Naive B cell (primary cell): ENCODE data around the gene MYH11. TPM values are rescaled to one million over a fixed set of nuclear protein-coding genes. Genes with fewer than 3 reads are reported as not detected.

ENCODE experiments used
- ATAC-seq, 2 donors: fragments of 150-1000 bp; cut with Tn5 transposase; 2 replicates each; pipeline ENCODE4 v1.10.0; 2021; ENCODE audit warnings: low read depth in 2 of 2, mild to moderate bottlenecking in 2 of 2, moderate library complexity in 2 of 2
- DNase-seq: peaks from one replicate; pipeline ENCODE4 v3.0.0; 2022
- H3K27ac Mint-ChIP-seq, 6 donors: one replicate each; pipeline ENCODE4 v1.8.0; 2020 to 2022; ENCODE audit warnings: mild to moderate bottlenecking in 6 of 6, mixed read lengths in 6 of 6, moderate library complexity in 5 of 6, inconsistent platforms in 2 of 6
- H3K27me3 Mint-ChIP-seq, 3 donors: one replicate each; pipeline ENCODE4 v1.8.0; 2021 to 2022; ENCODE audit warnings: mixed read lengths in 3 of 3, mild to moderate bottlenecking in 1 of 3
- H3K36me3 Mint-ChIP-seq, 2 donors: one replicate each; pipeline ENCODE4 v1.8.0; 2020 to 2022; ENCODE audit warnings: mixed read lengths in 2 of 2, inconsistent platforms in 1 of 2, mild to moderate bottlenecking in 1 of 2
- H3K4me1 Mint-ChIP-seq, 3 donors: one replicate each; pipeline ENCODE4 v1.8.0; 2020 to 2022; ENCODE audit warnings: mixed read lengths in 3 of 3, inconsistent platforms in 1 of 3, mild to moderate bottlenecking in 1 of 3, moderate library complexity in 1 of 3
- H3K4me3 Mint-ChIP-seq, 8 donors: one replicate each; pipeline ENCODE4 v1.8.0; 2020 to 2022; ENCODE audit warnings: mild to moderate bottlenecking in 8 of 8, mixed read lengths in 8 of 8, moderate library complexity in 8 of 8, inconsistent platforms in 2 of 8
- H3K9me3 Mint-ChIP-seq, 7 donors: one replicate each; pipeline ENCODE4 v1.8.0; 2020 to 2022; ENCODE audit warnings: mixed read lengths in 7 of 7, mild to moderate bottlenecking in 5 of 7, inconsistent platforms in 2 of 7, moderate library complexity in 1 of 7
- polyA plus RNA-seq, 6 donors: library from polyadenylated mRNA; unstranded; fragments of 300-500 nt; fragmentation: Illumina TruSeq; gene quantifications; one replicate each; pipeline ENCODE4 v1.2.3, GENCODE V29; 2021; ENCODE audit warnings: low read depth in 6 of 6

The MYH11 gene
- polyA plus RNA-seq, 6 donors from 2014 or later: 0.22 to 3.2 (median 0.49) TPM

- DNase-seq (peak; percentile 99), ATAC-seq (peak; percentile 97 to 98)
- Mint-ChIP-seq H3K4me3 (peak within 1 kb of the TSS; percentile 97 to 100 (median 99)), H3K27me3 (no peaks in the 10 kb centered on the region), H3K36me3 (no peaks in the 10 kb centered on the region), H3K27ac (peak within 1 kb of the TSS; percentile 93 to 99 (median 98)), H3K9me3 (no peaks in the 10 kb centered on the region), H3K4me1 (peaks cover 26 to 35% (median 26%) of the 10 kb centered on the region in 3 donors)
Measured at GRCh38 chr16:15888072-15888976, 31.5 kb upstream of the MYH11 start, which contains the start of gene CEP20. Gene CEP20, minus strand, starts transcription at chr16:15888603. Its CDS starts 18 bp downstream, at chr16:15888585.

DNA sequence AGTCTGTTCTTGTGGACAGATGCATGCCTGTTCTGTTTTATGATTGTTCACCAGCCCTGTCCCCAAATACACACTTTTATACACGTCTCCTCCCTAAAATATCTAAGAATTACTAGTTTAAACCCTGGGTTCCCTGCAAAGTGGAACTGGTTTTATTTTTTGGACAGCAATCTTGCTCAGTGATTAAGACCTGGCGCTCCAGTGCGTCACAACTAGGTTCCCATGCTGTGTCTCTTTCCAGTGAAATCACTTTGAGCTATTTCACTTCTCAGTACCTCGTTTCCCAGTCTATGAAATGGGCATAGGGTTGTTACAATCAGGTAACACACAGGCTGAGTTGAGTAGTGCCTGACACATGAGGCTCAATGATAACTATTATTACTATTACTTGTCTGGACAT, 30.5 kb upstream of the MYH11 start:
- Mint-ChIP-seq H3K27me3 (no peaks in the 10 kb centered on the region), H3K27ac (peak overlapping the region in 4 of 6 donors; percentile 81 to 99 (median 88)), H3K4me3 (peak overlapping the region; percentile 97 to 100 (median 99)), H3K4me1 (peaks cover 26 to 35% (median 26%) of the 10 kb centered on the region in 3 donors), H3K36me3 (no peaks in the 10 kb centered on the region), H3K9me3 (no peaks in the 10 kb centered on the region)
- no peak for DNase-seq
- ATAC-seq: no peak

DNA sequence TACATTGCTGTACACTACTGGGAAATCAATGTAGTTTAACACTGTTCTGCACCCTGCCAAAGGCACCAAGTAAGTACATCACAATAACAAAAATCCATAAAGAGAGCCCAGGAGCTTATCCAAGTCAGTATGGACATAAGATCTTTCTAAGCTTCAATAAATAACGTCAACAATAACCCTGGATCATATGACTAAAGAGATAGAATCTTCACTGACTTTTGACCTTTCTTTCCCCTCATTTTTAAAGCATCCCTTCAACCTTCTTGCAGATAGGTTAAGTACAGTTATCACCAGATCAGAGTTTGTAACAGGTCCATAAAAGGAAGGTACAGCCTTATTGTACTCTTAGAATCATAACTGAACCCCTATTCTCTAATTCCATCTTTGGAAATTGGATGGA, 29.2 kb upstream of the MYH11 start:
- Mint-ChIP-seq H3K36me3 (no peaks in the 10 kb centered on the region), H3K27me3 (no peaks in the 10 kb centered on the region)
- no peak for ATAC-seq

GRCh38 chr16:15885560-15886001, 28.8 kb upstream of the MYH11 start:
- Mint-ChIP-seq H3K27me3 (no peaks in the 10 kb centered on the region), H3K27ac (no peak overlapping the region), H3K9me3 (no peaks in the 10 kb centered on the region), H3K36me3 (no peaks in the 10 kb centered on the region), H3K4me3 (peak overlapping the region in 3 of 8 donors; percentile 2 to 98 (median 25)), H3K4me1 (peaks cover 26 to 42% (median 26%) of the 10 kb centered on the region in 3 donors)
- no peak for ATAC-seq
- DNase-seq: no peak

More for the DNA sequence above, 29.2 kb upstream of the MYH11 start:
- DNase-seq: no peak
- H3K4me3 Mint-ChIP-seq: peak overlapping the region in 7 of 8 donors; percentile 2 to 98 (median 32)
- no peak overlapping the region for H3K27ac Mint-ChIP-seq
- peaks cover 26 to 42% (median 26%) of the 10 kb centered on the region in 3 donors for H3K4me1 Mint-ChIP-seq
- H3K9me3 Mint-ChIP-seq: no peaks in the 10 kb centered on the region

- DNase-seq: no peak
- Mint-ChIP-seq H3K27me3 (no peaks in the 10 kb centered on the region), H3K27ac (no peak overlapping the region), H3K4me3 (no peak overlapping the region), H3K9me3 (no peaks in the 10 kb centered on the region), H3K36me3 (peaks cover 7 to 11% of the 10 kb centered on the region in 2 donors), H3K4me1 (peaks cover 17 to 29% (median 20%) of the 10 kb centered on the region in 3 donors)
- ATAC-seq: no peak
Measured at GRCh38 chr16:15882563-15882962, 25.7 kb upstream of the MYH11 start.

DNA sequence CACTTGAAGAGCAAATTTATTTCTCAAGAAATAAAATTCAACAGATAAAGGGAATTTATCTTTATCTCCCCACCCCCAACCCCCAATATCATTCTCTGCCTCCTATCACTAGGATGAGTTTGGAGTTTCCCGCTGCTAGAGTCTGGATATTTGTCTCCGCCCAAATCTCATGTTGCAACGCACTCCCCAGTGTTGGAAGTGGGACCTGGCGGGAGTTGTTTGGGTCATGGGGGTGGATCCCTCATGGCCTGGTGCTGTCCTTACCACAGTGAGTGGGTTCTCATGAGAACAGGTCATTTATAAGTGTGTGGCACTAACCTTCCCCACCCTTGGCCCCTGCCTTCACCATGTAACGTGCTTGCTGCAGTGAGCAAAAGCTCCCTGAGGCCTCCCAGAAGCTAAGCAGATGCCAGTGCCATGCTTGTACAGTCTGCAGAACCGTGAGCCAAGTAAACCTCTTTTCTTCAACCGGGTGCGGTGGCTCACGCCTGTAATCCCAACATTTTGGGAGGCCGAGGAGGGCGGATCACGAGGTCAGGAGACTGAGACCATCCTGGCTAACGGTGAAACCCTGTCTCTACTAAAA, 25.1 kb upstream of the MYH11 start:
- ATAC-seq (no peak), DNase-seq (no peak)
- Mint-ChIP-seq H3K36me3 (peaks cover 7 to 11% of the 10 kb centered on the region in 2 donors), H3K4me1 (peaks cover 11 to 24% (median 14%) of the 10 kb centered on the region in 3 donors), H3K27me3 (no peaks in the 10 kb centered on the region), H3K27ac (no peak overlapping the region), H3K4me3 (no peak overlapping the region), H3K9me3 (no peaks in the 10 kb centered on the region)

- Mint-ChIP-seq H3K4me3 (no peak overlapping the region), H3K4me1 (peaks cover 3 to 14% (median 5%) of the 10 kb centered on the region in 3 donors), H3K9me3 (no peaks in the 10 kb centered on the region), H3K27me3 (no peaks in the 10 kb centered on the region), H3K36me3 (peaks cover 7 to 11% of the 10 kb centered on the region in 2 donors), H3K27ac (no peak overlapping the region)
- DNase-seq (no peak), ATAC-seq (no peak)
Measured at GRCh38 chr16:15880434-15881308, 23.8 kb upstream of the MYH11 start.

DNA sequence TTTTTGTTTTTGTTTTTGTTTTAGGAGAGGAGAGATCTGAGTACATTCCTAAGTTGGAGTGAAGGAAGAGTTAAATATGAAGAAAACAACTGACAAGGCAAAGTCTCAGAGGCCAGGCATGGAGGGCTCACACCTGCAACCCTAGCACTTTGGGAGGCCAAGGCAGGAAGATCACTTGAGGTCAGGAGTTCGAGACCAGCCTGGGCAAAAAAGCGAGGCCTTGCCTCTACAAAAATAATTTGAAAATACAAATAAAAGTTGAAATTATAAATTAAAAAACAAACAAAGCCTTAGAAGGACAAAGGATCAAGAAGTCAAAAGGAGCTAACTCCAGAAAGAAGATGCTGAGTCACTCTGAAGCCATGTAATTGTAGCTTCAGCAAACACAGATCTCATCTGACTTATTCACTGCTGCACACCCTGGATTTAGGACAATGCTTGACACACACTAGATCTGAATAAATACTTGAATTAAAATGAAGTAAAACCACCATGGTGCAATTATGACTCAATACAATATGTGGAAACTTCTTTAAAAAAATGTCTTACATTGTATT, 22.5 kb upstream of the MYH11 start:
- no peaks in the 10 kb centered on the region for H3K27me3 Mint-ChIP-seq
- no peak for ATAC-seq
- peak overlapping the region in 1 of 6 donors; percentile 69 for H3K27ac Mint-ChIP-seq

GRCh38 chr16:15876503-15876902, 19.7 kb upstream of the MYH11 start:
- Mint-ChIP-seq H3K4me3 (no peak overlapping the region), H3K27me3 (no peaks in the 10 kb centered on the region), H3K36me3 (peaks cover 7 to 11% of the 10 kb centered on the region in 2 donors), H3K4me1 (peaks cover 0 to 10% (median 8%) of the 10 kb centered on the region in 3 donors), H3K9me3 (no peaks in the 10 kb centered on the region), H3K27ac (no peak overlapping the region)
- ATAC-seq (no peak), DNase-seq (no peak)

More for the DNA sequence above, 22.5 kb upstream of the MYH11 start:
- H3K9me3 Mint-ChIP-seq: no peaks in the 10 kb centered on the region
- peaks cover 7 to 11% of the 10 kb centered on the region in 2 donors for H3K36me3 Mint-ChIP-seq
- peaks cover 0 to 14% (median 8%) of the 10 kb centered on the region in 3 donors for H3K4me1 Mint-ChIP-seq
- DNase-seq: no peak
- no peak overlapping the region for H3K4me3 Mint-ChIP-seq

DNA sequence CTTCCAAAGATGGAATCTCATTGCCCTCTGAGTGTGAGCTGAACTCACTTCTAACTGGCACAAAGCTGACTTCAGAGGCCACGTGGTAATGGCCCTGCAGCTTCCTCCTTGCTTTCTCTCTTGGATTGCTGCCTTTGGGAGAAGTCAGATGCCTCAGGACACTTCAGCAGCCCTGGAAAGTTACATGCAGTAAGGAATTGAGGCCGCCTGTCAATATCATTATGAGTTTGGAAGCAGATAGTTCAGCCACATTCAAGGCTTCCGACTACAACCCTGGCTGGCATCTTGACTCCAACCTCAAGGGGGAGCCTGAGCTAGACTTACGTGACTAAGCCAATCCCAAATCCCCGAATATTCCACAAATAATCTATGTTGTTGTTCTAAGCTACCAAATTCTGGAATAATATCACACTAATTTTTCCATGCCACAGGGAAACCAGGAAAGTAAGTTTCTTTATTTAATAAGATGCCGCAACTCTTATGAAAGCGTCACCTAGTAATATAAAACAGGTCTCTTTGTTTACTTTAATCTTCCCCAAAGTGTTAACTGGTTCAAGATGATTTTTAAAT, 18.0 kb upstream of the MYH11 start:
- H3K4me3 Mint-ChIP-seq: no peak overlapping the region
- H3K27me3 Mint-ChIP-seq: no peaks in the 10 kb centered on the region
- no peaks in the 10 kb centered on the region for H3K9me3 Mint-ChIP-seq
- ATAC-seq: no peak
- peaks cover 0 to 8% (median 7%) of the 10 kb centered on the region in 3 donors for H3K4me1 Mint-ChIP-seq
- no peak for DNase-seq
- H3K27ac Mint-ChIP-seq: peak overlapping the region in 1 of 6 donors; percentile 2
- peaks cover 12 to 14% of the 10 kb centered on the region in 2 donors for H3K36me3 Mint-ChIP-seq

DNA sequence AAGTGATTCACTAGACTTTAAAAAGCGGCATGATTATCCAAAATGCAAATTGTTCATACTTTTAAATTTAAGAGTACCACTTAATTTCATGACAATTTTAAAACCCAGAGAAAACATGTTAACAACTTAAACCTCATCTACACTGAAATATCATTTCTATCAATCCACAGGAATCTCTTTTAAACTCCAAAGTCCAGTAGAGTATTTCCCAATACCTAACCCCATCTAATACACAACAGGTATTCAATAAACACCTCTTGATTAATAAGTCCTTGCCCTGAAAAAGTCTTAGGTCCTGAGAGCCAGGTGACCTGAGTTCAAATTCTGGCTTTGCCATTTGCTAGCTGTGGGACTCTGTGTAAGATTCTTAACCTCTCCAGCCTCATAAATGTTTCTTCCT, 16.9 kb upstream of the MYH11 start:
- no peak for DNase-seq
- peaks cover 13 to 15% of the 10 kb centered on the region in 2 donors for H3K36me3 Mint-ChIP-seq
- H3K4me3 Mint-ChIP-seq: no peak overlapping the region
- peaks cover 0 to 8% (median 3%) of the 10 kb centered on the region in 3 donors for H3K4me1 Mint-ChIP-seq
- H3K9me3 Mint-ChIP-seq: no peaks in the 10 kb centered on the region
- ATAC-seq: no peak
- no peaks in the 10 kb centered on the region for H3K27me3 Mint-ChIP-seq
- H3K27ac Mint-ChIP-seq: peak overlapping the region in 1 of 6 donors; percentile 20

- no peak overlapping the region for H3K4me3 Mint-ChIP-seq
- peaks cover 0 to 8% (median 3%) of the 10 kb centered on the region in 3 donors for H3K4me1 Mint-ChIP-seq
- H3K36me3 Mint-ChIP-seq: peaks cover 13 to 14% of the 10 kb centered on the region in 2 donors
- DNase-seq (no peak), ATAC-seq (no peak)
- no peaks in the 10 kb centered on the region for H3K27me3 Mint-ChIP-seq
- H3K27ac Mint-ChIP-seq: peak overlapping the region in 1 of 6 donors; percentile 43
- no peaks in the 10 kb centered on the region for H3K9me3 Mint-ChIP-seq
Measured at GRCh38 chr16:15873301-15873700, 16.5 kb upstream of the MYH11 start.
